Peyer's patch (tissue), 4 donors: ENCODE data around the gene DDX4.
"Not testable (repeated sequence)": the region's sequence is repeated elsewhere in the genome, so short reads cannot be mapped to it uniquely, and the experiment has no call there.

Experiments used
- CTCF ChIP-seq, 6 experiments: fragments of 450-650 bp in 4 of 6; fragments of 200-600 bp in 2 of 6; sonication (generic) in 1 of 6; IDR thresholded peaks; one replicate each; pipeline ENCODE4 v1.5.1; 2017 to 2019; ENCODE audit warnings: antibody characterized with exemption in 6 of 6, mild to moderate bottlenecking in 3 of 6, moderate library complexity in 1 of 6
- POLR2A ChIP-seq, 2 donors: fragments of 450-650 bp; IDR thresholded peaks; one replicate each; pipeline ENCODE4 v1.5.1; 2017; ENCODE audit warnings: antibody characterized with exemption in 2 of 2, mild to moderate bottlenecking in 2 of 2, moderate library complexity in 2 of 2

GRCh38 chr5:55696704-55697103 lies 41.2 kb upstream of the DDX4 start:
- not testable (repeated sequence) for TF ChIP-seq CTCF, POLR2A (IDR thresholded peaks at IDR 0.05)
